Measurements from ENCODE around the gene GTPBP2. TPM values are rescaled to one million over a fixed set of nuclear protein-coding genes. Genes with fewer than 3 reads are reported as not detected.

The GTPBP2 gene
- total and polyA plus RNA-seq, 2 of the 13 experiments (the other 11 are each of a cell fraction or from before 2014, with no cell fraction given), result 26.9 to 88.2 TPM

DNA sequence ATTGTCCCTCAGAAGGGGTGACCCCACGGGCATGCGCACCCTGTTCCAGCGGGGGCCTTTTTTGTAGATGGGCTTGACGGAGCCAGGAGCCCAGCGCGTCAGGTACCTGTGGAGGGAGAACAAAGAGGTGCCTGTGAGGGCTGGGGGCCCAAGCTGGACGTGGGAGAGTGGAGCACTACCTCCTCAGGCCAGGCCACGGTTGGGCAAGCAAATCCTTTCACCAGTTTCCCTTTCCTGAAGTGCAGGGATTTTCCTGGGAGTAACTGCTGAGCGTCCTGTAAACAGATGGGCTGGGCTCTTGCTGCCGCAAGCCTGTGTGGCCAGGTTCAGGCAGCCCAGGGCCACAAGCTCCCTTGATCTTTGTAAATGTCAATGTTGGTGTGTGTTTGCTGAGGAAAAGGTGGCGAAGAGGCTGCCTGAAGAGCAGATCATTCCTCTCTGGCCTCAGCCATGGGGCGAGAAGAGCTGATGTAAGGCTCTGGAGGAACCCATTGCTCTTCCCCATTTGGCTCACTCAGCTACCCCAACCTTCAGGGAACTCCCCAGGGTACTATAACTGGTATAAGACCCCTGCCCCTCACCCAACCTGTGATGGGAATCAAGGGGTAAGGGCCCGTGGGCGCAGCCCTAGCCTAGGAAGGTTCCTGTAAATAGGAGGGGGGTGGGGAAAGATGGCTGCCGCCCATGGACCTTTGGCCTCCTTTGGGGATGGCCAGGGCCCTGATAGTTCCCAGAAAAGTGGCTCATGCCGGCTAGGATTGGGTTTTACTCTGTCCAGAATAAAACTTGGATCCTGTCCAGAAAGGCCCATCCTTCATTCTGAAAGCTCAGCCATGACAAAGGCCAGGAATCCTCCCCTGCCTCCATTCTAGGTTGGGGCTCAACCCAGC lies 43.0 kb upstream of the GTPBP2 start (continued):
- TF ChIP-seq, protein P1, sequence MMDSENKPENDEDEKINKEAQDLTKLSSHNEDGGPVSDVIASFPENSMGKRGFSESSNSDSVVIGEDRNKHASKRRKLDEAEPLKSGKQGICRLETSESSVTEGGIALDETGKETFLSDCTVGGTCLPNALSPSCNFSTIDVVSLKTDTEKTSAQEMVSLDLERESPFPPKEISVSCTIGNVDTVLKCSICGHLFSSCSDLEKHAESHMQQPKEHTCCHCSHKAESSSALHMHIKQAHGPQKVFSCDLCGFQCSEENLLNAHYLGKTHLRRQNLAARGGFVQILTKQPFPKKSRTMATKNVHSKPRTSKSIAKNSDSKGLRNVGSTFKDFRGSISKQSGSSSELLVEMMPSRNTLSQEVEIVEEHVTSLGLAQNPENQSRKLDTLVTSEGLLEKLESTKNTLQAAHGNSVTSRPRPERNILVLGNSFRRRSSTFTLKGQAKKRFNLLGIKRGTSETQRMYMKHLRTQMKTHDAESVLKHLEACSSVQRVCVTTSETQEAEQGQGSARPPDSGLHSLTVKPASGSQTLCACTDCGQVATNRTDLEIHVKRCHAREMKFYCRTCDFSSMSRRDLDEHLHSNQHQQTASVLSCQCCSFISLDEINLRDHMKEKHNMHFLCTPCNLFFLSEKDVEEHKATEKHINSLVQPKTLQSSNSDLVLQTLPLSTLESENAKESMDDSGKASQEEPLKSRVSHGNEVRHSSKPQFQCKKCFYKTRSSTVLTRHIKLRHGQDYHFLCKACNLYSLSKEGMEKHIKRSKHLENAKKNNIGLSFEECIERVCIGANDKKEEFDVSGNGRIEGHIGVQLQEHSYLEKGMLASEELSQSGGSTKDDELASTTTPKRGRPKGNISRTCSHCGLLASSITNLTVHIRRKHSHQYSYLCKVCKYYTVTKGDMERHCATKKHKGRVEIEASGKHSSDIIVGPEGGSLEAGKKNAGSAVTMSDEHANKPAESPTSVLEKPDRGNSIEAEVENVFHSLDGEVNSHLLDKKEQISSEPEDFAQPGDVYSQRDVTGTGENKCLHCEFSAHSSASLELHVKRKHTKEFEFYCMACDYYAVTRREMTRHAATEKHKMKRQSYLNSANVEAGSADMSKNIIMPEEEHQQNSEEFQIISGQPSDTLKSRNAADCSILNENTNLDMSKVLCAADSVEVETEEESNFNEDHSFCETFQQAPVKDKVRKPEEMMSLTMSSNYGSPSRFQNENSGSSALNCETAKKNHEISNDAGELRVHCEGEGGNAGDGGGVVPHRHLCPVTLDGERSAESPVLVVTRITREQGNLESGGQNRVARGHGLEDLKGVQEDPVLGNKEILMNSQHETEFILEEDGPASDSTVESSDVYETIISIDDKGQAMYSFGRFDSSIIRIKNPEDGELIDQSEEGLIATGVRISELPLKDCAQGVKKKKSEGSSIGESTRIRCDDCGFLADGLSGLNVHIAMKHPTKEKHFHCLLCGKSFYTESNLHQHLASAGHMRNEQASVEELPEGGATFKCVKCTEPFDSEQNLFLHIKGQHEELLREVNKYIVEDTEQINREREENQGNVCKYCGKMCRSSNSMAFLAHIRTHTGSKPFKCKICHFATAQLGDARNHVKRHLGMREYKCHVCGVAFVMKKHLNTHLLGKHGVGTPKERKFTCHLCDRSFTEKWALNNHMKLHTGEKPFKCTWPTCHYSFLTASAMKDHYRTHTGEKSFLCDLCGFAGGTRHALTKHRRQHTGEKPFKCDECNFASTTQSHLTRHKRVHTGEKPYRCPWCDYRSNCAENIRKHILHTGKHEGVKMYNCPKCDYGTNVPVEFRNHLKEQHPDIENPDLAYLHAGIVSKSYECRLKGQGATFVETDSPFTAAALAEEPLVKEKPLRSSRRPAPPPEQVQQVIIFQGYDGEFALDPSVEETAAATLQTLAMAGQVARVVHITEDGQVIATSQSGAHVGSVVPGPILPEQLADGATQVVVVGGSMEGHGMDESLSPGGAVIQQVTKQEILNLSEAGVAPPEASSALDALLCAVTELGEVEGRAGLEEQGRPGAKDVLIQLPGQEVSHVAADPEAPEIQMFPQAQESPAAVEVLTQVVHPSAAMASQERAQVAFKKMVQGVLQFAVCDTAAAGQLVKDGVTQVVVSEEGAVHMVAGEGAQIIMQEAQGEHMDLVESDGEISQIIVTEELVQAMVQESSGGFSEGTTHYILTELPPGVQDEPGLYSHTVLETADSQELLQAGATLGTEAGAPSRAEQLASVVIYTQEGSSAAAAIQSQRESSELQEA (CRISPR knock-in tag; IDR thresholded peaks at IDR 0.05; ENCODE audit: not compliant biosample characterization), result no peak
- no peak for TF ChIP-seq ZNF75D (CRISPR knock-in tag; IDR thresholded peaks at IDR 0.05; ENCODE audit: borderline replicate concordance)
- no peak for TF ChIP-seq FOXA1 (IDR thresholded peaks at IDR 0.05)
- TF ChIP-seq FOXA1 (CRISPR knock-in tag; IDR thresholded peaks at IDR 0.05), result peak; percentile 92
- TF ChIP-seq, protein P2, sequence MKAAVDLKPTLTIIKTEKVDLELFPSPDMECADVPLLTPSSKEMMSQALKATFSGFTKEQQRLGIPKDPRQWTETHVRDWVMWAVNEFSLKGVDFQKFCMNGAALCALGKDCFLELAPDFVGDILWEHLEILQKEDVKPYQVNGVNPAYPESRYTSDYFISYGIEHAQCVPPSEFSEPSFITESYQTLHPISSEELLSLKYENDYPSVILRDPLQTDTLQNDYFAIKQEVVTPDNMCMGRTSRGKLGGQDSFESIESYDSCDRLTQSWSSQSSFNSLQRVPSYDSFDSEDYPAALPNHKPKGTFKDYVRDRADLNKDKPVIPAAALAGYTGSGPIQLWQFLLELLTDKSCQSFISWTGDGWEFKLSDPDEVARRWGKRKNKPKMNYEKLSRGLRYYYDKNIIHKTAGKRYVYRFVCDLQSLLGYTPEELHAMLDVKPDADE (CRISPR knock-in tag; IDR thresholded peaks at IDR 0.05), result no peak
- TF ChIP-seq KAT2B (IDR thresholded peaks at IDR 0.05; ENCODE audit: borderline replicate concordance, low read depth, low read length), result no peak
- peak; percentile 61; the same call in 1 of the 2 replicates for TF ChIP-seq NCOR1 (IDR thresholded peaks at IDR 0.05; ENCODE audit: borderline replicate concordance, low read length)
- peak; percentile 72; the same call in 1 of the 2 replicates for TF ChIP-seq ZNF160 (CRISPR knock-in tag; IDR thresholded peaks at IDR 0.05)
- TF ChIP-seq NFE2L1 (CRISPR knock-in tag; IDR thresholded peaks at IDR 0.05; ENCODE audit: borderline replicate concordance), result no peak
- TF ChIP-seq ZNF101 (CRISPR knock-in tag; IDR thresholded peaks at IDR 0.05; ENCODE audit: borderline replicate concordance, low read depth), result no peak
- no peak for TF ChIP-seq REXO4 (CRISPR knock-in tag; IDR thresholded peaks at IDR 0.05; ENCODE audit: borderline replicate concordance)
- no peak for TF ChIP-seq TOE1 (CRISPR knock-in tag; IDR thresholded peaks at IDR 0.05)
- TF ChIP-seq, protein P3, sequence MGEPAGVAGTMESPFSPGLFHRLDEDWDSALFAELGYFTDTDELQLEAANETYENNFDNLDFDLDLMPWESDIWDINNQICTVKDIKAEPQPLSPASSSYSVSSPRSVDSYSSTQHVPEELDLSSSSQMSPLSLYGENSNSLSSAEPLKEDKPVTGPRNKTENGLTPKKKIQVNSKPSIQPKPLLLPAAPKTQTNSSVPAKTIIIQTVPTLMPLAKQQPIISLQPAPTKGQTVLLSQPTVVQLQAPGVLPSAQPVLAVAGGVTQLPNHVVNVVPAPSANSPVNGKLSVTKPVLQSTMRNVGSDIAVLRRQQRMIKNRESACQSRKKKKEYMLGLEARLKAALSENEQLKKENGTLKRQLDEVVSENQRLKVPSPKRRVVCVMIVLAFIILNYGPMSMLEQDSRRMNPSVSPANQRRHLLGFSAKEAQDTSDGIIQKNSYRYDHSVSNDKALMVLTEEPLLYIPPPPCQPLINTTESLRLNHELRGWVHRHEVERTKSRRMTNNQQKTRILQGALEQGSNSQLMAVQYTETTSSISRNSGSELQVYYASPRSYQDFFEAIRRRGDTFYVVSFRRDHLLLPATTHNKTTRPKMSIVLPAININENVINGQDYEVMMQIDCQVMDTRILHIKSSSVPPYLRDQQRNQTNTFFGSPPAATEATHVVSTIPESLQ (CRISPR knock-in tag; conservative IDR thresholded peaks at IDR 0.05), result no peak
- no peak for TF ChIP-seq CBFB (CRISPR knock-in tag; IDR thresholded peaks at IDR 0.05)
- no peak; the same call in 1 of the 2 replicates for TF ChIP-seq KLF9 (CRISPR knock-in tag; IDR thresholded peaks at IDR 0.05; ENCODE audit: low read depth)
- TF ChIP-seq ZNF782 (CRISPR knock-in tag; IDR thresholded peaks at IDR 0.05; ENCODE audit: borderline replicate concordance), result no peak
- TF ChIP-seq ISX (CRISPR knock-in tag; conservative IDR thresholded peaks at IDR 0.05), result no peak
- peak; percentile 64; the same call in 1 of the 2 replicates for TF ChIP-seq FOXJ3 (CRISPR knock-in tag; IDR thresholded peaks at IDR 0.05; ENCODE audit: borderline replicate concordance)
